Prostate gland (tissue), 2 donors: Measurements from ENCODE around the gene RBM44.

ENCODE experiments used
- POLR2A ChIP-seq: fragments of 450-650 bp; IDR thresholded peaks from one replicate; pipeline ENCODE4 v1.6.1; 2016; ENCODE audit warnings: antibody characterized with exemption, mild to moderate bottlenecking
- POLR2AphosphoS5 ChIP-seq: sonication (generic); formaldehyde crosslinking; IDR thresholded peaks from one replicate; pipeline ENCODE4 v1.6.1; 2017; ENCODE audit warnings: antibody characterized with exemption
- TF ChIP-seq, protein P1 (sequence below), 4 experiments: fragments of 200-600 bp in 2 of 4; fragments of 450-650 bp in 2 of 4; sonication (generic) in 2 of 4; IDR thresholded peaks; 1 replicate in 3 of 4; 2 replicates in 1 of 4; pipeline ENCODE4 v1.5.1; 2016 to 2019; ENCODE audit warnings: antibody characterized with exemption in 4 of 4, mild to moderate bottlenecking in 2 of 4, moderate library complexity in 2 of 4

DNA sequence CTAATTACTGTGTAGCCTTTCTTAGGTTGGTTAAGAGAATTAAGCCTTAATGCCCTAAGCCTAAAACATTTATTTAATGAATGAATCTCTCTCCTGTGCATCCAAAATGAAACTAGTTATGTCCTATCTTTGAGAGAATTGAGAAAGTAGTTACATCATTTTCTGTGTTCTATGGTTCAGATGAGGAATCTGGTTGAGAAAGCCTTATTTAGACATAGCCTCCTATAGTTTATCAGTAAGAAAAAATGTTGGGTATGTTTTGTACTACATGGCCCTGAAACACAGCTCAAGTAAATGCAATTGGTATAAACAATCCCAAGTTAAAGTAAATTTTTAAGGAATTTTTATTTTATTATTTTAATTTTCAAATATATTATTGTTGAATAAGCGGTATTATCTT, 35.0 kb downstream of the RBM44 start:
- TF ChIP-seq, protein P1, sequence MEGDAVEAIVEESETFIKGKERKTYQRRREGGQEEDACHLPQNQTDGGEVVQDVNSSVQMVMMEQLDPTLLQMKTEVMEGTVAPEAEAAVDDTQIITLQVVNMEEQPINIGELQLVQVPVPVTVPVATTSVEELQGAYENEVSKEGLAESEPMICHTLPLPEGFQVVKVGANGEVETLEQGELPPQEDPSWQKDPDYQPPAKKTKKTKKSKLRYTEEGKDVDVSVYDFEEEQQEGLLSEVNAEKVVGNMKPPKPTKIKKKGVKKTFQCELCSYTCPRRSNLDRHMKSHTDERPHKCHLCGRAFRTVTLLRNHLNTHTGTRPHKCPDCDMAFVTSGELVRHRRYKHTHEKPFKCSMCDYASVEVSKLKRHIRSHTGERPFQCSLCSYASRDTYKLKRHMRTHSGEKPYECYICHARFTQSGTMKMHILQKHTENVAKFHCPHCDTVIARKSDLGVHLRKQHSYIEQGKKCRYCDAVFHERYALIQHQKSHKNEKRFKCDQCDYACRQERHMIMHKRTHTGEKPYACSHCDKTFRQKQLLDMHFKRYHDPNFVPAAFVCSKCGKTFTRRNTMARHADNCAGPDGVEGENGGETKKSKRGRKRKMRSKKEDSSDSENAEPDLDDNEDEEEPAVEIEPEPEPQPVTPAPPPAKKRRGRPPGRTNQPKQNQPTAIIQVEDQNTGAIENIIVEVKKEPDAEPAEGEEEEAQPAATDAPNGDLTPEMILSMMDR (IDR thresholded peaks at IDR 0.05): no peak
- TF ChIP-seq POLR2A (no peak), POLR2AphosphoS5 (no peak)
